Memory B cell (primary cell): ENCODE measurements around the gene FAM193A.
"Not testable (repeated sequence)": the region's sequence is repeated elsewhere in the genome, so short reads cannot be mapped to it uniquely, and the experiment has no call there.

Experiments used
- ATAC-seq: fragments of 150-1000 bp; cut with Tn5 transposase; 2 replicates; pipeline ENCODE4 v1.10.0; 2021; ENCODE audit warnings: low read depth, mild to moderate bottlenecking, moderate library complexity
- DNase-seq, 2 donors: peaks; one replicate each; pipeline ENCODE4 v3.0.0; 2022; ENCODE audit warnings: low spot score in 2 of 2
- H3K27ac Mint-ChIP-seq: one replicate; pipeline ENCODE4 v1.8.0; 2022; ENCODE audit warnings: mild to moderate bottlenecking, moderate library complexity, mixed read lengths
- H3K27me3 Mint-ChIP-seq: one replicate; pipeline ENCODE4 v1.8.0; 2022; ENCODE audit warnings: mixed read lengths
- H3K36me3 Mint-ChIP-seq: one replicate; pipeline ENCODE4 v1.8.0; 2022; ENCODE audit warnings: mild to moderate bottlenecking, mixed read lengths
- H3K4me1 Mint-ChIP-seq: one replicate; pipeline ENCODE4 v1.8.0; 2022; ENCODE audit warnings: mixed read lengths
- H3K4me3 Mint-ChIP-seq: one replicate; pipeline ENCODE4 v1.8.0; 2022; ENCODE audit warnings: mild to moderate bottlenecking, moderate library complexity, mixed read lengths
- H3K9me3 Mint-ChIP-seq: one replicate; pipeline ENCODE4 v1.8.0; 2022; ENCODE audit warnings: mixed read lengths

The FAM193A gene

DNA sequence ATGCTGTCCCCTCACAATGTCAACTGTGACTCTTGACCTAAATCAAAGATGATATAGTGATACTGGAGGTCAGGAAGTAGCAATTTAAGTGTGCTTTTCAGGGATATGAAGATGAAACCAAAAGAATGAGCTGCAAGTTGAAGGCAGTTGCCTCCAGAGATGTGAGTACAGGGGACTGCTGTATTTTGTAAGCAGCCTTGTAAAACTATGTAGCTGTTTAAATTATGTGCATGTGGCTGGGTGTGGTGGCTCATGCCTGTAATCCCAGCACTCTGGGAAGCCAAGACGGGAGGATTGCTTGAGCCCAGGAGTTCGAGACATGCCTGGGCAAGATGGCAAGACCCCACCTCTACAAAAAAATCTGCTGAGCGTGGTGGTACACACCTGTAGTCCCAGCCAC is 234.8 kb downstream of the FAM193A start:
- DNase-seq = no peak
- H3K9me3 Mint-ChIP-seq = peaks cover 4% of the 10 kb centered on the region
- H3K4me1 Mint-ChIP-seq = peaks cover 9% of the 10 kb centered on the region
- ATAC-seq = no peak
- no peaks in the 10 kb centered on the region for H3K27me3 Mint-ChIP-seq
- H3K4me3 Mint-ChIP-seq = no peak overlapping the region
- H3K36me3 Mint-ChIP-seq = no peaks in the 10 kb centered on the region
- H3K27ac Mint-ChIP-seq = no peak overlapping the region

DNA sequence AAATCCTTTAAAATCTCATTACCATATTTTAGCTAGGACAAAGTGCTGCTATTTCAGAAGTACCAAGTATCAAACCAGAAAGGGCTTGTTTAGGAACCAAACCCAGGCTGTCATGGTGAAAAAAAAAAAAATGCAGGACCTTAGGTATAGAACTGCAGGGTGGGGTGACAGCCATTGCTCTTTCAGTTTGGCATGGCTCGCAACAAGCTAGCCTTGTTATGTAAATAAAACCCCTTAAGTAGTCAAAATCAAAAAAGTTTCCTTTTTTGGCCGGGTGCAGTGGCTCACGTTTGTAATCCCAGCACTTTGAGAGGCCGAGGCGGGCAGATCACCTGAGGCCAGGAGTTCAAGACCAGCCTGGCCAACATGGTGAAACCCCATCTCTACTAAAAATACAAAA is 244.2 kb downstream of the FAM193A start:
- not testable (repeated sequence) for H3K4me1 Mint-ChIP-seq, H3K27me3 Mint-ChIP-seq, H3K36me3 Mint-ChIP-seq, DNase-seq, H3K4me3 Mint-ChIP-seq, ATAC-seq, H3K27ac Mint-ChIP-seq
- H3K9me3 Mint-ChIP-seq = peaks cover 11% of the 10 kb centered on the region

GRCh38 chr4:2781911-2782310 is 245.5 kb downstream of the FAM193A start:
- Mint-ChIP-seq H3K4me1 (peaks cover 16% of the 10 kb centered on the region), H3K27me3 (no peaks in the 10 kb centered on the region), H3K9me3 (peaks cover 11% of the 10 kb centered on the region), H3K27ac (no peak overlapping the region), H3K4me3 (no peak overlapping the region), H3K36me3 (peaks cover 7% of the 10 kb centered on the region)
- ATAC-seq (no peak), DNase-seq (no peak)
